ENCODE results near the gene DGKZ.

DNA sequence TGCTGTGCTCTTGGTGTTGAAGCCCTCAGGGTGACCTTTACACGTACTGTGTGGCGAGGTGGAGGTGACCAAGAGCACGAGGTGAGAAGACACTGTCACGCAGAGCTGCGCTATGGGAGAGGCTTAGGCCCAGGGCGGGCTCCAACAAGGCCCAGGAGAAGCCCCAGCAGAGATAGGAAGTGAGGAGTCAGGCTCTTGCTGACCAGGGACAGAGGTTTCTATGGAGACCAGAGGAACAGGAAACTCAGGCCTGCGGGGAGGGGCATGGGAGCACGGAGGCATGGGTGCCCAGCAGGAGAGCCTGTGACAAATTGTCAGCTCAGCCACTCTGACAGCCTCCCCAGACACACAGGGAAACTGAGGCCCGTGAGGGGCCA is 15.8 kb downstream of the DGKZ start:
- TF ChIP-seq SUZ12 (IDR thresholded peaks at IDR 0.05) (no peak), HDGF (IDR thresholded peaks at IDR 0.05; ENCODE audit: borderline replicate concordance) (no peak), BHLHE40 (IDR thresholded peaks at IDR 0.05; ENCODE audit: borderline replicate concordance) (no peak), TARDBP (IDR thresholded peaks at IDR 0.05) (no peak), NFRKB (IDR thresholded peaks at IDR 0.05) (no peak), FOXA1 (IDR thresholded peaks at IDR 0.05) (no peak), ARNT (IDR thresholded peaks at IDR 0.05) (no peak), FOXK2 (IDR thresholded peaks at IDR 0.05) (no peak), ELF4 (IDR thresholded peaks at IDR 0.05) (no peak)

All from HEK293T (cell line).